Measurements from ENCODE around the gene ZNF439.
"Not testable (repeated sequence)": the region's sequence is repeated elsewhere in the genome, so short reads cannot be mapped to it uniquely, and the experiment has no call there.

ZNF439 gene

DNA sequence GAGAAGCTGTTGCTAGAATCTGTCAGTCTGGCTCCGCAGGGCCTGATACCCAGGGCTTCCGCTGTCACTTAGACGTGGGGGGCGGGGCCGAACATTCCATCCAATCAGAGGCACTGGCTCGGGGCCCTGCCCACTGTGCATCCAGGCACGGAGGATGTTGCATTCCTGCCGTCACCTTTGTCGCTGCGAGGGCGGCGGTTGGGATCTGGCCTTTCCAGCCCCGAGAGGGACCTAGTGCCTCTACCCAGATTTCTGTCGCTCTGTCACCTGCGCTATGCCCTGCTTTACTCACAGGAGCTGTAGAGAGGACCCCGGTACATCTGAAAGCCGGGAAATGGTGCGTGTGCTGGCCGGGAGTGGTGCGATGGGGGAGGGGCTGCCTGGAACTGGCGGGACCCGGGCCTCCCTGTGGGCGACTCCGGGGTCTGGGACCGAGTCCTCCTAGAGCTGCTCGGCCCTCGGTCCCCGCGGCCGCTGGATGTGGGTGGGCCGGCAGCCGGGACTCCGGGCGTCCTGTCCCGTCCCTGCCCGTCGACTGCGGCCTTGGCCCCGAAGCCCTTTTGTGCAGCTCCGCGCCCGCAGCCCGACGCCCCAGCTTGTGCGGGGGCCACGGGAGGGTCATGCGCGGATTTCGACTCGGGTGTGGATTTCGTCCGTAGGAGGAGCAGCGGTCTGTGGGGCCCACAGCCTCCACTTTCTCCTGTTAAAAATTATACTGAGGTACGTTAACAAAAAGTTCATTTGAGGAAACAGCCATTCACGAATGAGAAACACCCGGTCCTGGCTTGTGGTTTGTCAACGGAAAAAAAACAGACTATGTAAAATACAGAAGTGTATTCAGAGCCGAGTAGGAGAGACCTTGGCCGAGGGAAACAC, at the start of gene ZNF439:
TSS of gene ZNF439 (plus strand) at position 133 of the 876 bp plus-strand sequence. CDS start at position 275, 142 bp downstream.
- DNase-seq = peak; percentile 96

DNA sequence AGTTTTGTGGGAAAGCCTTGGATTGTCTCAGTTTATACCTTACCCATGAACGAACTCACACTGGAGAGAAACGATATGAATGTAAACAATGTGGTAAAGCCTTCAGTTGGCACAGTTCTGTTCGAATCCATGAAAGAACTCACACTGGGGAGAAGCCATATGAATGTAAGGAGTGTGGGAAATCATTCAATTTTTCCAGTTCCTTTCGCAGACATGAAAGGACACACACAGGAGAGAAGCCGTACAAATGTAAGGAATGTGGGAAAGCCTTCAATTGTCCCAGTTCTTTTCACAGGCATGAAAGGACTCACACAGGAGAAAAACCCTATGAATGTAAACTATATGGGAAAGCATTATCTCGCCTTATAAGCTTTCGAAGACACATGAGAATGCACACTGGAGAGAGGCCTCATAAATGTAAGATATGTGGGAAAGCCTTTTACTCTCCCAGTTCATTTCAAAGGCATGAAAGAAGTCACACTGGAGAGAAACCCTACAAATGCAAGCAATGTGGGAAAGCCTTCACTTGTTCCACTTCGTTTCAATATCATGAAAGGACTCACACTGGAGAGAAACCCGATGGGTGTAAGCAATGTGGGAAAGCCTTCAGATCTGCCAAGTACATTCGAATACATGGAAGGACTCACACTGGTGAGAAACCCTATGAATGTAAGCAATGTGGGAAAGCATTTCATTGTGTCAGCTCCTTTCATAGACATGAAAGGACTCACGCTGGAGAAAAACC, 42.0 kb upstream of the ZNF439 start:
- DNase-seq = no peak

DNA sequence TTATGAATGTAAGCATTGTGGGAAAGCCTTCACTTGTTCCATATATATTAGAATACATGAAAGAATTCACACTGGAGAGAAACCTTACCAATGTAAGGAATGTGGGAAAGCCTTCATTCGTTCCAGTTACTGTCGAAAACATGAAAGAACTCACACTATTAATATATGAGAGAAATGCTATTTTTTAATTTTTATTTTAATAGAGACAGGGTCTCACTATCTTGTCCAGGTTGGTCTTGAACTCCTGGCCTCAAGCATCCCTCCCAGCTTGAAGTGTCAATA, 41.5 kb upstream of the ZNF439 start:
- no peak for DNase-seq

- no peak for DNase-seq
Observed at GRCh38 chr19:11813703-11814028, 34.9 kb upstream of the ZNF439 start.

GRCh38 chr19:11814029-11814699, 34.4 kb upstream of the ZNF439 start, which contains the start of gene ZNF440:
TSS of gene ZNF440 (plus strand) at chr19:11814273. CDS start at chr19:11814448, 175 bp downstream.
- peak; percentile 95 for DNase-seq

GRCh38 chr19:11814700-11815035, 33.9 kb upstream of the ZNF439 start:
- DNase-seq = no peak

DNA sequence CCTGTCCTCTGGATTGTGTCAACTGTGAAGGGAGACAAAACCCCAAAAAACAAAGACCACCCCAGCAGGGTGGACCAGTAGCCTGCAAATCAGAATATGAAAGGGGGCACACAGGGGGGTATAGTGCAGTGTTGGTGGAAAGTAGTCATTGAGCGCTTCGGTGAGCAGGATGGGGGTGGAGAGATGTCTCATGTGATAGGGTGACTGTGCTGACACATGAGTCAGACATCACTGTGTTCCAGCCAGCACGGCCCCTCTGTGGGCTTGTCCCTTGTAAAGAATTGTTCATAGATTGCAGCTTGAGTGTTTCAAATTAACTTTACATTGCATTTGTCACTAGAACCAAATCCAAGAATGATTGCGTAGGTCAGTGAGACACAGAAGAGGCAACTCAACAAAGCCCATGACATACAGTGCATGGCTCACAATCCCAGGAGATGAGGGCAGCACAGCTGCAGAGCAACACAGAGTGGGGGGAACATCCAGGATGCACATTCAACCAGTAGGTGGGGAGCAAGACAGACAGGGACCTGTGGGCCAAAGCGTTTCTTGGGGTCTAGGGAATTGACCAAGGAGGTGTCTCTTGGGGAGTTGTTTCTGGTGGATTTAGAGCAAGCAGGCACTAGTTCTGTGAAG, 26.9 kb upstream of the ZNF439 start:
- no peak for DNase-seq

DNA sequence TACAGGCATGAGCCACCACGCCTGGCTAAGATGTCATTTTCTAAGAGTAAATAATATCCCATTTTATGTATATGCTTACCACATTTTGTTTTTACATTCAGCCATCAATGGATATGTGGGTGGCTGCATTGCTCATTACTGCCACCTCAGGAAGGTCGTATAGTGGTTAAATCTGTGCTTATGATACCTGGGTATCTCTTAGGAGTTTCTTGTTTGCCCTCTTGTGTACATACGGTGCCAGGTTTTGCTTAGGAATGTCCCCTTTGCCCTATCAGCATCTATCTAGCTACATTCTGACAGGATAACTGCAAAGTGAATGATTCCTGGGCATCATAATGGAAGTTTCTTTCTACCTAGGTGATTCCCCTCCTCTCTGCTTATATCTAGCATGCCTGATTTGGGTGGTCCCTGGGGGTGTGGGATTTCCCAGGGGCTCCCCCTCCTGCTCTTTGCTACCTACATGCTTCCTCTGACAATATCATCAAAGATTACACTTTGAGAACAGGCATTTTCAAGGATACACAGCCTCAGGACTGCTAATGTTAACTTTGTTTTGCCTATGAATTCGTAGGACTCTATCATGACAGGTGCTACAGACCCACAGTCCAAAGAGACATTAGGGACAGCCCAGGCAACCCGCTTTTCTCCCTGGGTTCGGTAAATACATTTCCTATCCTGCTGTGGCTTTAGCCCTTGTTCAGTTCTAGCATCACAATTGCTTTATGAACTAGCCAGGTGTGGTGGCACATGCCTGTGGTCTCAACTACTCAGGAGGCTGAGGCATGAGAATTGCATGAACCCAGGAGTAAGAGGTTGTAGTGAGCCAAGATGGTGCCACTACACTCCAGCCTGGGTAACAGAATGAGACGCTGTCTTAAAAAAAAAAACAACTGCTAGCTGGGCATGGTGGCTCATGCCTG, 19.3 kb upstream of the ZNF439 start:
- DNase-seq = not testable (repeated sequence)

- no peak for DNase-seq
Observed at GRCh38 chr19:11832253-11832912, 16.1 kb upstream of the ZNF439 start.

- DNase-seq = no peak
Observed at GRCh38 chr19:11833541-11833940, 15.0 kb upstream of the ZNF439 start.

DNA sequence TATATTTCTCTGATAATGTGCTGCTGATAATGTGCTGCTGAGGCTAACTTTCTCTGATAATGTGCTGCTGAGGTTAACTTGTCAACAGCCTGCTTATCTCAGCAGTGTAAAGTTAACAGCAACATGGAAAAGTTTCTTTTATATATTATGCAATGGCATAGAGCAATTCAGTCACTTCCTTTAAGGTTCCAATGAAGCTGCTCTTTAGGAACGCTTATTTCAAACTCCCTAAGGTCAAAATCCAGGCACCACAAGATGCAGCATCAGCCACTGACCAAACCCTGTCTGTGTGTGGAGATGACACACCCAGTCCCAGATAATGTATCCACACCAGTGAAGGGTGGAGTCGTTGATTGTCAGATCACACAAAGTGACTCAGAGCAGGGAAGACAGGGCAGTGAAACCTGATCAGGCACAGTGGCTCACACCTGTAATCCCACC, 12.9 kb upstream of the ZNF439 start:
- not testable (repeated sequence) for DNase-seq

DNA sequence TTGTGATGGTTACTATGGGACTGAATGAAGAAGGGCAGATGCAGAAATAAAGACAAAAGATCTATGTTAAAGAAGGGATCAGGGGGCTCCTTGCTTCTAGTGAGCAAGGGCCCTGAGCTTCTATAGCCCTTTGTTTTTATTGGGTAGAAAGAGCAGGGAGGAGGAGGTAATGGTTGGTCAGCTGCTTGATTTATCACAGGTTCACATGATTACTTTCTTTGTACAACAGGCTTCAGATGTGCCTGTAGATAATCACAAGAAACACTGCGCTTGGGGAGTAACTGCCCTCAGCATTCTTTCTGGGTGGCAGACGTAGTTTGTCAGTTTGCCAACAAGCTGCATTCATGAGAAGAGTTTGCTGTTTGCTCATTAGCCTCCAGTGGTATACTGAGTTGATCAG, 4.8 kb upstream of the ZNF439 start:
- no peak for DNase-seq

DNA sequence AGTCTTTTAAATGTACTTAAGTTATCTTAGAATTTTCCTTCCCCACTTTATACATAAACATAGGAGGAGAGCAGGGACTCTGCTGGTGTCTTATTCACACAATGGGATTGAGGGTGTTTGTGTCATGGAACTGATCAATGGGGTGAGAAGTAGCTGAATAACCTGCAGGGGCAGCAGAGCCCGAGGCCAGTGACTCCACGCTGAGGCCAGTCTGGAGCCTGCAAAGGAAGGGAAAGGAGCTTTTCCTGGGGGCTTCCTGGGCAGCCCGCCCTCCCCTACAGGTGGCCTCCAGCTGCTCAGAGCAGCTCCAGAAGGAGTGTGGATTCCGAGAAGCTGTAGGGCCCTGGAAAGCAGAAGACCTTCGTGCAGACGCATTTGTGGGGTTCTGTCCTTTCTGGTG, 911 bp upstream of the ZNF439 start:
- not testable (repeated sequence) for DNase-seq

GRCh38 chr19:11848200-11848593, 329 bp upstream of the ZNF439 start:
- no peak for DNase-seq

DNA sequence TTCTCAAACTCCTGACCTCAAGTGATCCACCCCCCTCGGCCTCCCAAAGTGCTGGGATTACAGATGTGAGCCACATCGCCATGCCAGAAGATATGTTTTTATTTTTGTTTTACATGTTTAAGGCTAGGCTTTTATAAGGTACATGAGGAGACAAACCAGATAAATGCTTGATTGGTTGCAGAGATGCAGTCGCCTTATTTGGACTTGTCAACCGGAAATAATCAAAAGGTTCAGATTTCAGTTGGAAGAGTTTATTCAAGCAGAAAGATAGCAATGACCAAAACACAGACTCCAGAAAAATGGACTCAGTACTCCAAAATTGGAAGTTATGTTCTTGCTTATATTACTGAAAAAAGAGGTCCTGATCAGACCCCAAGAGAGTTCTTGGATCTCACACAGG, 1.8 kb downstream of the ZNF439 start:
- DNase-seq = not testable (repeated sequence)

- DNase-seq = no peak
Observed at GRCh38 chr19:11853358-11853757, 4.8 kb downstream of the ZNF439 start.

- no peak for DNase-seq
Observed at GRCh38 chr19:11856596-11857250, 8.2 kb downstream of the ZNF439 start.

DNA sequence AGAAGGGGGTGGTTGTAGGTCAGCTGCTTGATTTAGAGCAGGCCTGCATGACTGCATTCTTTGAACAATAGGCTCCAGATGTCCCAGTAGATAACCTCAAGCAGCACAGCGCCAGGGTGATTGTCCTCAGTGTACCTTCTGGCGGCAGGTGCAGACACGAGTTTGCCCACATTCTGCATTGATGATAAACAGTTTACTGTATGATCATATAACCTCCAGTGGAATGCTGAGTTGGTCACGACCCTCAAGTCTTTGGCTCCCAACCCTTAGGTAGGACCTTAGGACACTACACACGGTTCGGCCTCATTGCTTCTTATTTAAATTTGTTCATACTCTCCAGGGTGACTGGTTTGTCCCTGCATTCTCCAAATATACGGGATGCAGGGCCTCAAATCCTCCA, 12.2 kb downstream of the ZNF439 start:
- no peak for DNase-seq

GRCh38 chr19:11861301-11861700, 12.8 kb downstream of the ZNF439 start:
- no peak for DNase-seq

- DNase-seq = not testable (repeated sequence)
Observed at GRCh38 chr19:11867766-11868165, 19.2 kb downstream of the ZNF439 start.

DNA sequence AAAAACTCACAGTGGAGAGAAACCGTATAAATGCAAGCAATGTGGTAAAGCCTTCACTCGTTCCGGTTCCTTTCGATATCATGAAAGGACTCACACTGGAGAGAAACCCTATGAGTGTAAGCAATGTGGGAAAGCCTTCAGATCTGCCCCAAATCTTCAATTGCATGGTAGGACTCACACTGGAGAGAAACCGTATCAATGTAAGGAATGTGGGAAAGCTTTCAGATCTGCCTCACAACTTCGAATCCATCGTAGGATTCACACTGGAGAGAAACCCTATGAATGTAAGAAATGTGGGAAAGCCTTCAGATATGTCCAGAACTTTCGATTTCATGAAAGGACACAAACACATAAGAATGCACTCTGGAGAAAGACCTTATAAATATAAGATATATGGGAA, 19.7 kb downstream of the ZNF439 start:
- DNase-seq = no peak
